ENCODE results near the gene LY6G6F.

DNA sequence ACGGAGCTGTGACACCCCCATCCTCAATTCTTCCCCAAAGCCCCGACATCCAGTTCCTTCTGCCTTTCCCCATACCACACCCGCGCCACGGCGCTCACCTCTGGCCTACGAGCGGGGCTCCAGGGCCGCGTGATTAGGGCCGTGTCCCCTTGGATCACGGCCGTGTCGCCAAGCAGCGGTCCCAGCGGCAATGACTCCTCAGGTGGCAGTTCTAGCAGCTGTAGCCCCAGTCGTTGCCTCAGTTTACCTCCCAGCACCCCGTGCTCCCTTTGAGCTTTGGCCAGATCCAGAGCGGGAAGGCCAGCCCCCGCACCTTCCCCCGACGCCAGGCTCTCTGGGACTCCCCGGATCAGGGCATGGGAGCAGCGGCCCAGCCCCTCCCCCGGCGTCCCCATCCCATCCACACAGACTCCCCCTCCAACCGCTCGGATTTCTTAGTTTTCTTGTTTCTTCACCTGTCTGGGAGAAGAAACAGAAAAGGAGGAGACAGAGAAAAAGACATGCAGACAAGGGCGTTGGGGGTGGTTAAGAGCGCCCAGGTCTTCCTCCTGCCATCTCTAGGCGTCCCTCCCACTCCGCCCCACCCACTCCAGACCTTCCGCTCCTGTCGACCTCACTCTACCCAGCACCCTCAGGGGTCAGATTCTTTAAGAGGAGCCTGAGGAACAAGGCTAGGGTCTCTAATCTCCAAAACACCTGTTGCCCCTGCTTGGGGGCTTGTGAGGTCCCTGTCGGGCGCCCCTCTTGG is 22.3 kb downstream of the LY6G6F start, which contains the start of gene DDAH2:
- TF ChIP-seq EZH2phosphoT487 (IDR thresholded peaks at IDR 0.05; ENCODE audit: insufficient read depth, low read depth) (no peak), EZH2 (IDR thresholded peaks at IDR 0.05; ENCODE audit: insufficient read depth, poor library complexity, severe bottlenecking) (no peak)
